Lung (tissue), 12 donors: ENCODE results near the gene NTRK3. TPM values are rescaled to one million over a fixed set of nuclear protein-coding genes. Genes with fewer than 3 reads are reported as not detected.

Source experiments
- ATAC-seq: fragments of 200-7000 bp; cut with Tn5 transposase; one replicate; pipeline ENCODE4 v1.9.1; 2020; ENCODE audit warnings: moderate number of reproducible peaks; ENCODE audit not compliant: insufficient read depth, low FRiP score
- DNase-seq, 3 donors: peaks; one replicate each; pipeline ENCODE4 v3.0.0-alpha.2; 2013 to 2017
- H3K27ac ChIP-seq, 2 donors: one replicate each; pipeline ENCODE4 v1.5.1; 2013; ENCODE audit warnings: mild to moderate bottlenecking in 2 of 2, moderate library complexity in 2 of 2, control low read depth in 1 of 2, inconsistent platforms in 1 of 2, low read depth in 1 of 2, low read length in 1 of 2
- H3K27me3 ChIP-seq, 3 donors: one replicate each; pipeline ENCODE4 v1.5.1; 2013; ENCODE audit warnings: low read length in 2 of 3; ENCODE audit not compliant: control insufficient read depth in 3 of 3, insufficient read depth in 3 of 3
- H3K36me3 ChIP-seq, 4 donors: one replicate each; pipeline ENCODE4 v1.5.1; 2013; ENCODE audit warnings: low read length in 4 of 4, mild to moderate bottlenecking in 1 of 4, moderate library complexity in 1 of 4; ENCODE audit not compliant: control insufficient read depth in 4 of 4, insufficient read depth in 4 of 4
- H3K4me1 ChIP-seq, 5 donors: one replicate each; pipeline ENCODE4 v1.5.1; 2013; ENCODE audit warnings: low read length in 5 of 5, mild to moderate bottlenecking in 2 of 5, moderate library complexity in 1 of 5; ENCODE audit not compliant: control insufficient read depth in 5 of 5, insufficient read depth in 5 of 5
- H3K4me3 ChIP-seq: one replicate; pipeline ENCODE4 v1.5.1; 2013; ENCODE audit warnings: mild to moderate bottlenecking, control low read depth, moderate library complexity
- H3K9ac ChIP-seq, 2 donors: one replicate each; pipeline ENCODE4 v1.5.1; 2013; ENCODE audit warnings: low read length in 2 of 2, control low read depth in 1 of 2; ENCODE audit not compliant: insufficient read depth in 1 of 2
- H3K9me3 ChIP-seq, 4 donors: one replicate each; pipeline ENCODE4 v1.5.1; 2013; ENCODE audit warnings: low read length in 3 of 4, mild to moderate bottlenecking in 1 of 4, moderate library complexity in 1 of 4; ENCODE audit not compliant: control insufficient read depth in 4 of 4, insufficient read depth in 3 of 4
- WGBS, 2 donors: extraction: QIAGEN DNeasy Blood & Tissue Kit; methylation state at CpG; one replicate each; pipeline ENCODE4 v1.1.7; 2013; 5-methylcytosine and 5-hydroxymethylcytosine counted together
- polyA plus RNA-seq, 2 donors: library from polyadenylated mRNA; stranded (reverse); fragments of 200-250 nt; gene quantifications; one replicate each; pipeline ENCODE4 v1.2.1, GENCODE V29; 2013
- total RNA-seq, 2 donors: library from RNA; depleted of rRNA in 1 of 2; stranded (reverse); fragments of >200 nt in 1 of 2; gene quantifications; one replicate each; pipeline ENCODE4 v1.2.1, GENCODE V29; 2014 to 2021
- TF ChIP-seq, protein P1 (sequence below): IDR thresholded peaks from 2 replicates; pipeline ENCODE4 v1.5.1; 2012; ENCODE audit warnings: mild to moderate bottlenecking; ENCODE audit errors: control extremely low read depth, extremely low read depth
- donor health status: control.
- donor health status: control.
- donor health status: Bipolar disorder and iron deficiency.
- donor health status: healthy.
- donor health status: DM: yes; HTN: yes; CAD: no.

The NTRK3 gene
- total and polyA plus RNA-seq, 4 donors: 0.44 to 11.0 (median 4.2) TPM

DNA sequence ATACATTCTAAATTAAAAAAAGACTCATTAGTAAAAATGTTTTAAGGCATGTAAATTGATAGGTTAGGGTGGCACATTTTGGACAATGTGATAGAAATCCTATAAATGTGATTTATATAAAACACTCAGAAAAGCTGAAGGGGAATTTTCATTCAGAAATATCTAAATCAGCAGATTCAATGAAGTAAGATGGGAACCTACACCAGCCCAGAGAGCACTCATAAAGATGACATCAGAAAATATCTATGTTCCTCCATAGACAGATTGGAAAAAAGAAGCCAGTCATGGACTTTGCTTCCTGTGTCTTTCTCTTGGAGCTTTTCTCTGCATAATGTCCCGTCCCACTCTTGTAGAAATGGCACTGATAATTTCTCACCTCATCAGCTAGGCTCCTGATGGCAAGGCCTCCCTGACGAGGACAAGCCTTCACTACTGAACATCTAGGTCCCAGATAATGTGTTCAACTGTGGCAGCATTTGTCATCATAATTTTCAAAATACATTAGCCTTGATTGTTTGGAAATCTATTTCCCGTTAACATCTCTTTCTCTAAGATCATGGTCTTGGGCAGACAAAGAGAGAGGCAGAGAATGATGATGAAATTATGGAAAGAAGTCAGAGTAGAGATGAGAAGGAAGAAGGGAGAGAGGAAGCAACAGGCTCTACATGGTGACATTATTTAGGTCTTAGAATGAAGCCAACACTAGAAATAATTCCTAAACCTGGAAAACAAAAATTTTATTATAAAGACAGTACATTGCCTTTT lies 354.4 kb downstream of the NTRK3 start:
- H3K27me3 ChIP-seq: no peaks in the 10 kb centered on the region
- H3K36me3 ChIP-seq: no peaks in the 10 kb centered on the region
- peak in 1 of 3 donors; percentile 8 for DNase-seq
- H3K9ac ChIP-seq: no peak overlapping the region
- H3K9me3 ChIP-seq: peaks cover 0 to 2% (median 0%) of the 10 kb centered on the region in 4 donors
- no peaks in the 10 kb centered on the region for H3K4me1 ChIP-seq
- 40 to 60% methylated on average over 3 of the region's 3 CpGs for WGBS, 2 donors
- H3K4me3 ChIP-seq: no peak overlapping the region
- ATAC-seq: no peak
- H3K27ac ChIP-seq: no peak overlapping the region
- TF ChIP-seq, protein P1, sequence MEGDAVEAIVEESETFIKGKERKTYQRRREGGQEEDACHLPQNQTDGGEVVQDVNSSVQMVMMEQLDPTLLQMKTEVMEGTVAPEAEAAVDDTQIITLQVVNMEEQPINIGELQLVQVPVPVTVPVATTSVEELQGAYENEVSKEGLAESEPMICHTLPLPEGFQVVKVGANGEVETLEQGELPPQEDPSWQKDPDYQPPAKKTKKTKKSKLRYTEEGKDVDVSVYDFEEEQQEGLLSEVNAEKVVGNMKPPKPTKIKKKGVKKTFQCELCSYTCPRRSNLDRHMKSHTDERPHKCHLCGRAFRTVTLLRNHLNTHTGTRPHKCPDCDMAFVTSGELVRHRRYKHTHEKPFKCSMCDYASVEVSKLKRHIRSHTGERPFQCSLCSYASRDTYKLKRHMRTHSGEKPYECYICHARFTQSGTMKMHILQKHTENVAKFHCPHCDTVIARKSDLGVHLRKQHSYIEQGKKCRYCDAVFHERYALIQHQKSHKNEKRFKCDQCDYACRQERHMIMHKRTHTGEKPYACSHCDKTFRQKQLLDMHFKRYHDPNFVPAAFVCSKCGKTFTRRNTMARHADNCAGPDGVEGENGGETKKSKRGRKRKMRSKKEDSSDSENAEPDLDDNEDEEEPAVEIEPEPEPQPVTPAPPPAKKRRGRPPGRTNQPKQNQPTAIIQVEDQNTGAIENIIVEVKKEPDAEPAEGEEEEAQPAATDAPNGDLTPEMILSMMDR: no peak

- Histone ChIP-seq H3K27me3 (no peaks in the 10 kb centered on the region), H3K4me1 (no peaks in the 10 kb centered on the region), H3K4me3 (no peak overlapping the region), H3K36me3 (no peaks in the 10 kb centered on the region), H3K9ac (no peak overlapping the region), H3K27ac (no peak overlapping the region), H3K9me3 (peaks cover 0 to 2% (median 0%) of the 10 kb centered on the region in 4 donors)
- DNase-seq (no peak), ATAC-seq (no peak)
- 61 to 72% methylated on average over 1 of the region's 1 CpG for WGBS, 2 donors
- TF ChIP-seq, protein P1: no peak
Measured at GRCh38 chr15:87901008-87901407, 355.5 kb downstream of the NTRK3 start.

- Histone ChIP-seq H3K9me3 (peaks cover 0 to 4% (median 0%) of the 10 kb centered on the region in 4 donors), H3K4me3 (no peak overlapping the region), H3K27me3 (no peaks in the 10 kb centered on the region), H3K27ac (no peak overlapping the region), H3K4me1 (no peaks in the 10 kb centered on the region), H3K36me3 (no peaks in the 10 kb centered on the region), H3K9ac (no peak overlapping the region)
- ATAC-seq: no peak
- 57 to 72% methylated on average over 4 of the region's 4 CpGs for WGBS, 2 donors
- TF ChIP-seq, protein P1: no peak
- peak in 1 of 3 donors; percentile 17 for DNase-seq
Measured at GRCh38 chr15:87896936-87897335, 359.6 kb downstream of the NTRK3 start.
